Astrocyte (in vitro differentiated cells and primary cell): ENCODE data around the gene HLA-DRA.

Source experiments
- EZH2 ChIP-seq: IDR thresholded peaks from 2 replicates; pipeline ENCODE4 v1.6.1; 2012; ENCODE audit warnings: mild to moderate bottlenecking, low read length, inconsistent platforms; ENCODE audit not compliant: insufficient read depth
- TF ChIP-seq, protein P1 (sequence below): IDR thresholded peaks from 2 replicates; pipeline ENCODE4 v1.5.1; 2011; ENCODE audit warnings: low read depth, mild to moderate bottlenecking, inconsistent platforms, low read length, moderate library complexity; ENCODE audit not compliant: insufficient read depth

DNA sequence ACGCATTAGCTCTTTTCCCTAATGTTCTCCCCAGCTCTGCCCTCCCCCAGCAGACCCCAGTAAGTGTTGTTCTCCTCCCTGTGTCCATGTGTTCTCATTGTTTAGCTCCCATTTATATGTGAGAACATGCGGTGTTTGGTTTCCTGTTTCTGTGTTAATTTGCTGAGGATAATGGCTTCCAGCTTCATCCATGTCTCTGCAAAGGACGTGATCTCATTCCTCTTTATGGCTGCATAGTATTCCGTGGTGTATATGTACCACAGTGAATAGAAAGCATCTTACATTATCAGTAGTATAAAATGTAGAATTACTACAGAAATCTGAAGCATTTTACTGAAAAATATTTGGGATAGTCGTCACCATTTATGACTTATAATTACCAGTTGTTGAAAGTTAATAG, 21.8 kb downstream of the HLA-DRA start:
- TF ChIP-seq, protein P1, sequence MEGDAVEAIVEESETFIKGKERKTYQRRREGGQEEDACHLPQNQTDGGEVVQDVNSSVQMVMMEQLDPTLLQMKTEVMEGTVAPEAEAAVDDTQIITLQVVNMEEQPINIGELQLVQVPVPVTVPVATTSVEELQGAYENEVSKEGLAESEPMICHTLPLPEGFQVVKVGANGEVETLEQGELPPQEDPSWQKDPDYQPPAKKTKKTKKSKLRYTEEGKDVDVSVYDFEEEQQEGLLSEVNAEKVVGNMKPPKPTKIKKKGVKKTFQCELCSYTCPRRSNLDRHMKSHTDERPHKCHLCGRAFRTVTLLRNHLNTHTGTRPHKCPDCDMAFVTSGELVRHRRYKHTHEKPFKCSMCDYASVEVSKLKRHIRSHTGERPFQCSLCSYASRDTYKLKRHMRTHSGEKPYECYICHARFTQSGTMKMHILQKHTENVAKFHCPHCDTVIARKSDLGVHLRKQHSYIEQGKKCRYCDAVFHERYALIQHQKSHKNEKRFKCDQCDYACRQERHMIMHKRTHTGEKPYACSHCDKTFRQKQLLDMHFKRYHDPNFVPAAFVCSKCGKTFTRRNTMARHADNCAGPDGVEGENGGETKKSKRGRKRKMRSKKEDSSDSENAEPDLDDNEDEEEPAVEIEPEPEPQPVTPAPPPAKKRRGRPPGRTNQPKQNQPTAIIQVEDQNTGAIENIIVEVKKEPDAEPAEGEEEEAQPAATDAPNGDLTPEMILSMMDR, result no peak
- TF ChIP-seq EZH2, result no peak
